Measurements from ENCODE around the gene CCHCR1.

GRCh38 chr6:31140643-31141042 lies 17.0 kb downstream of the CCHCR1 start:
- no peak for TF ChIP-seq CTCF (optimal IDR thresholded peaks at IDR 0.05 in 1 of 3, IDR thresholded peaks at IDR 0.05 in 1 of 3, conservative IDR thresholded peaks at IDR 0.05 in 1 of 3; ENCODE audit: extremely low read depth in 1 of 3, insufficient read depth in 2 of 3, low read length in 3 of 3)
- no peak for TF ChIP-seq EZH2 (IDR thresholded peaks at IDR 0.05; ENCODE audit: low read length)

Data from keratinocyte (primary cell).